ENCODE measurements around the gene FSIP1. TPM values are rescaled to one million over a fixed set of nuclear protein-coding genes. Genes with fewer than 3 reads are reported as not detected.

Gene FSIP1
- total RNA-seq, 1 donor from 2014 or later = not detected

- H3K27me3 ChIP-seq = no peaks in the 10 kb centered on the region
- intact Hi-C loops (cut with DNase I) = no loop called here
These were observed 80.7 kb downstream of the FSIP1 start for GRCh38 chr15:39701988-39702387.

GRCh38 chr15:39700375-39700700, 82.3 kb downstream of the FSIP1 start:
- no peak overlapping the region for H3K27ac ChIP-seq
- intact Hi-C loops (cut with DNase I) = no loop called here
- H3K27me3 ChIP-seq = no peaks in the 10 kb centered on the region
- DNase-seq (ENCODE audit: low spot score in 2 of 2) = no peak
- H3K9me3 ChIP-seq = no peaks in the 10 kb centered on the region
- no peaks in the 10 kb centered on the region for H3K4me1 ChIP-seq
- no peak overlapping the region for H3K4me3 ChIP-seq
- H3K36me3 ChIP-seq = no peaks in the 10 kb centered on the region
- TF ChIP-seq CTCF (IDR thresholded peaks at IDR 0.05) = no peak

More at GRCh38 chr15:39701988-39702387, 80.7 kb downstream of the FSIP1 start:
- no peaks in the 10 kb centered on the region for H3K36me3 ChIP-seq
- H3K9me3 ChIP-seq = no peaks in the 10 kb centered on the region
- H3K4me1 ChIP-seq = no peaks in the 10 kb centered on the region
- H3K27ac ChIP-seq = no peak overlapping the region
- H3K4me3 ChIP-seq = no peak overlapping the region
- DNase-seq (ENCODE audit: low spot score in 2 of 2) = no peak
- no peak for TF ChIP-seq CTCF (IDR thresholded peaks at IDR 0.05)

GRCh38 chr15:39699516-39700374, 82.9 kb downstream of the FSIP1 start:
- no peaks in the 10 kb centered on the region for H3K36me3 ChIP-seq

GRCh38 chr15:39698444-39699390, 83.9 kb downstream of the FSIP1 start:
- Histone ChIP-seq H3K4me1 (no peaks in the 10 kb centered on the region), H3K4me3 (no peak overlapping the region), H3K9me3 (no peaks in the 10 kb centered on the region), H3K27ac (no peak overlapping the region), H3K27me3 (no peaks in the 10 kb centered on the region), H3K36me3 (no peaks in the 10 kb centered on the region)
- DNase-seq (ENCODE audit: low spot score in 2 of 2) = no peak
- TF ChIP-seq CTCF (IDR thresholded peaks at IDR 0.05) = no peak
- intact Hi-C loops (cut with DNase I) = no loop called here

More at GRCh38 chr15:39699516-39700374, 82.9 kb downstream of the FSIP1 start:
- no peaks in the 10 kb centered on the region for H3K27me3 ChIP-seq
- H3K9me3 ChIP-seq = no peaks in the 10 kb centered on the region
- DNase-seq (ENCODE audit: low spot score in 2 of 2) = no peak
- no peaks in the 10 kb centered on the region for H3K4me1 ChIP-seq
- intact Hi-C loops (cut with DNase I) = no loop called here
- TF ChIP-seq CTCF (IDR thresholded peaks at IDR 0.05) = no peak
- no peak overlapping the region for H3K27ac ChIP-seq
- H3K4me3 ChIP-seq = no peak overlapping the region

- no peak for DNase-seq (ENCODE audit: low spot score in 2 of 2)
- TF ChIP-seq CTCF (IDR thresholded peaks at IDR 0.05) = no peak
- no peaks in the 10 kb centered on the region for H3K27me3 ChIP-seq
- no peak overlapping the region for H3K4me3 ChIP-seq
- no peaks in the 10 kb centered on the region for H3K36me3 ChIP-seq
- intact Hi-C loops (cut with DNase I) = no loop called here
- no peaks in the 10 kb centered on the region for H3K9me3 ChIP-seq
- no peaks in the 10 kb centered on the region for H3K4me1 ChIP-seq
- no peak overlapping the region for H3K27ac ChIP-seq
These were observed 85.1 kb downstream of the FSIP1 start for GRCh38 chr15:39697509-39697908.
